NOMO-1 (cell line): ENCODE measurements around the gene METTL22.

Experiments
- DNase-seq, 2 experiments: peaks; one replicate each; lab custom pipeline; 2025; ENCODE audit not compliant: unreplicated experiment in 2 of 2; lab: John Stamatoyannopoulos, UW

METTL22 gene

DNA sequence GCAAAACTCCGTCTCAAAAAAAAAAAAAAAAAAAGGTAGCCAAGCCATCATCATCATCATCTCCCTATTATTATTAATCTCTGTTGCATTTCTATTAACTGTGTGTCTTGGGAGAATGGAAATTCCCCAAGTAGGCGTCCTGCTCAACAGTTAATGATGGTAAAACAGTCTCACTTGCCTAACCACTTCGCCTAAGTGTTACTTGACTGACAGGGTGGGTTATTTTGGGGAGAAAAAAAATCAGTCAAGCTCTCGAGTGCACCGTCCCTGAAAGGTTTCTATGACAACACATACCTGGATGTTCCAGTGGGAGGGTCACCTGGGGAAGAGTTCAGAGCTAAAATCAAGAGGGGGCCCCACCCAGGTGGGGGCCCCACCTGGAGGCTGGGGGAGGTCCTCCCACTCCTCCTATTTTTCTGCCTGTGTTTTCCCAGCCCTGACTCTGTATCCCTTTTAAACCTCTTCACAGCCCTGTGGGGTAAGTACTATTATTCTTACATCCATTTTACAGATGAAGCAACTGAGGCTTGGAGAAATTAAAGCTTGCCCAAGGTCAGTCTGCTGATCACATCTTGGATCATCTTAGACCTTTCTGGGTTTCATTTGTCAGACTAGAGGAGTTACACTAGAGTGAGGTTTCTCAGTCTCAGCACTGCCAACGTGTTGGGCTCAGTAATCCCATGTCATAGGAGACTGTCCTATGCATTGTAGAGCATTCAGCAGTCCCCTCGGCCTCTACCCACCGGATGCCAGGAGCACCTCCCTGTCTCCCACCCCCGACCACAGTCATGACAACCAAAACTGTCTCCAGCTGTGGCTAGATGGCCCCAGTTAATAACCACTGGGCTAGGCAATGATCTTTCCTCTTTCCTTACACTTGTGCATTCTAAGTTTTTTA, 41.9 kb downstream of the METTL22 start:
- DNase-seq: no peak

DNA sequence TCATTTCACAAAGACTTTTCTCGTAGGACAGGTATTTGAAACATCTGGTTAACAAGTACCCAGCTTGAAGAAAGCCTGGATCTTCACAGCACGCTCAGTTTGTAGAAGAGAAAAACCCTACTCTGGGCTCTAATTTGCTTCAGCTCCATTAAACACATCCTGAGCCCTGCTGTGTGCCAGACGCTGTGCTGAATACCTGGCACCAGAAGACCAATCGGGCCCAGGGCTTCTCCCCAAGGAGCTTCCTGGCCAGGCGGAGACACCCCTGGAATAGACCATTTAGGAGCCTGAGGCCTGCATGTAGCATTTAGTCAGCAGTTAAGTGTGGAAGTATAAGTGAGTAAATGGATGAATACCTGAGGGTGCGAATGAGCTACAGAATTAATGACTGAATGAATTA, 44.0 kb downstream of the METTL22 start:
- no peak for DNase-seq

DNA sequence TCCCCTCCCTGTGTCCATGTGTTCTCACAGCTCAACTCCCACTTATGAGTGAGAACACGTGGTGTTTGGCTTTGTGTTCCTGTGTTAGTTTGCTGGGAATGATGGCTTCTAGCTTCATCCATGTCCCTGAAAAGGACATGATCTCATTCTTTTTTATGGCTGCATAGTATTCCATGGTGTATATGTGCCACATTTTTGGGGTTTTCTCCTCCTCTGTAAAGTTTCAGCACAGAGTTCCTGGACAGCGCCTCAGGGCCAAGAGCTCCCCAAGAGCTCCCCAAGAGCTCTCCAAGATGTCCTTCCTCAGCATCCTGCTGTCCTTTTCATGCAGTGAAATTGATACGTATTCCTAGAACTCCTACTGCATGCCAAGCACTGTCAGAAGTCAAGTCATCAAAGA, 46.0 kb downstream of the METTL22 start:
- no peak for DNase-seq

DNA sequence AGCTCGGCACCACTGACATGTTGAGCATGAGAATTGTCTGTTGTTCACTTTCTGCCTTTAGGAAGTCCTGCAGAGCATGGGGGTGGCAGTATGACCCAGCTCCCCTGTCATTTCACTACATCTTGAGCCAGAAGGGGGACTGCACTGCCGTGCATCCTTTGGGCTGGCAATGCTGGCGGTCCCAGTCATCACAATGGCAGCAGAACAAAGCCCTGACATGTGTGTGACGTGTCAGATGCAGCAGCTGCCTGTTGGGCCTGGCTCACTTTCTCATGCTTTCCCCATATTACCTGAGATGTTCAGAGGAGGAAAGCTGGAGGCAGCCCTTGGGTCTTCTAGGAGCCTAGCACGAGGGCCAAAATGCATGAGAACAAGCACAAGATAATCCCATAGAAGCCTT, 46.6 kb downstream of the METTL22 start:
- no peak for DNase-seq

DNA sequence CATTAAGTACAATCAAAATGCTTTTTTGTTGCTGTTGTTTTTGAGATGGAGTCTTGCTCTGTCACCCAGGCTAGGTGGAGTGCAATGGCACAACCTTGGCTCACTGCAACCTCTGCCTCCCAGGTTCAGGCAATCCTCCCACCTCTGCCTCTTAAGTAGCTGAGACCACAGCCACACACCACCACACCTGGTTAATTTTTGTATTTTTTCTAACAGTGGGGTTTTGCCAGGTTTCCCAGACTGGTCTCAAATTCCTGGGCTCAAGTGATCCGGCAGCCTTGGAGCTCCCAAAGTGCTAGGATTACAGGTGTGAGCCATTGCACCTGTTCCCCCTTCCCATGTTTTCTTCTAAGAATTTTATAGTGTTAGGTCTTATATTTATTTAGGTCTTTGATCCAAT, 48.0 kb downstream of the METTL22 start:
- no peak for DNase-seq

DNA sequence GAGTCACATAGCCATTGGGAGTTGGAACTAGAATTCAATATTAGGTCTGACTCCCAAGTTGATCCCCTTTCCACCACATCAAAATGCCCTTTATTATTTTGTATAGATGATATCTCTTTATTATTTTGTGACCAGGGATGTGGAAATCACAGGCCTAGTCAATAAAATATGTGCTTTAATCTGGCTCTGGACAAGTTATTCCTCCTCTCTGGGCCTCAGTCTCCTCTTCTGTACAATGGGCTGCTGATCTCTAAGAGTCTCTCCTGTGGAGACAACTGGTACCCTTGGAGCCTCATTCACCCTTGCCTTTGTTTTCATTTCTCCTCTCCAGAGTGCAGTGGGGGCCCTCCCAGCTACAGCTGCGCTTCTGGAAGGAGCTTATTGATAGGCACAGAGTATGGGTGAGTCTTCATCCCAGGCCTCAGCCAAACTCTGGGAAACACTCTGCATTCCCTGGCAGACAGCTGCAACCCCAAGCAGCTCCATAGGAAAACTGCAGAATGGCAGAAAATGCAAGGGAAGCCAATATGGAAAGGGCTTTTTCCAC, 48.6 kb downstream of the METTL22 start:
- DNase-seq: no peak

DNA sequence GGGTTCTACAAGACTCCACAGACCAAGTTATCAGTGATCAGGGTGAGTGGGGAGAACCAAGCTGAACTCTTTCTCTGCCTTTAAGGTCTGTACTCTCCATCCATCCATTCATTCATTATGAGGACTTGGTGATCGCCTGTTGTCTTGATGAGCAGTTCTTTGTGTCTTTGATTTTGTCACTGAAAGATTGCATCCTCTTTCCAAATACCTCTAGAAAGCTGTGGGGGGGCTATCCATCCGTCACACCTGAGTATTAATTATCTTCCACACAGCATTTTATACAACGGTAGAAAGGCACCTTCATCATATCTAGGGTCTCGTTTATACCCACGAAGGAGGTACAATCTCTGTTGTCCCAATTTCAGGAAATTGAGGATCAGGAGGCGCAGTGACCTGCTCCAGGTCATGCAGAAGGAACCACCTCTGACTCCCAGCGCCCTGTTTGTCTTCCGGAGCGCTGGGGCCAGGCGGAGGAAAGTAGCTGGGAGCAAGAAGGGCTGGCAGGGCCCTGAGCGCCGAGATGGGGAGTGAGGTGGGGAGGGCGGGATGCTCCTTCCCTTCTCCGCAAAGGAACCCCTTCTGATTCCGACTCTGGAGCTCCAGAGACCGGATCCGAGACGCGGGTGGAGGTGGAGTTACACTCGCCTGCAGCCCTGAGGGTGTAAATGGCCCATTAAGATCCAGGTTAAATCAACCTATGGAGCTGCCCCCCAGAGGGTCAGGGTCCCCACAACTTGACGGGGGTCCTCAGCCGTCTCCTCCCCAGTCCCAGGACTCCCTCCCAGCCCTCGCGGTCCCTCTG, 52.3 kb downstream of the METTL22 start:
- DNase-seq: no peak

DNA sequence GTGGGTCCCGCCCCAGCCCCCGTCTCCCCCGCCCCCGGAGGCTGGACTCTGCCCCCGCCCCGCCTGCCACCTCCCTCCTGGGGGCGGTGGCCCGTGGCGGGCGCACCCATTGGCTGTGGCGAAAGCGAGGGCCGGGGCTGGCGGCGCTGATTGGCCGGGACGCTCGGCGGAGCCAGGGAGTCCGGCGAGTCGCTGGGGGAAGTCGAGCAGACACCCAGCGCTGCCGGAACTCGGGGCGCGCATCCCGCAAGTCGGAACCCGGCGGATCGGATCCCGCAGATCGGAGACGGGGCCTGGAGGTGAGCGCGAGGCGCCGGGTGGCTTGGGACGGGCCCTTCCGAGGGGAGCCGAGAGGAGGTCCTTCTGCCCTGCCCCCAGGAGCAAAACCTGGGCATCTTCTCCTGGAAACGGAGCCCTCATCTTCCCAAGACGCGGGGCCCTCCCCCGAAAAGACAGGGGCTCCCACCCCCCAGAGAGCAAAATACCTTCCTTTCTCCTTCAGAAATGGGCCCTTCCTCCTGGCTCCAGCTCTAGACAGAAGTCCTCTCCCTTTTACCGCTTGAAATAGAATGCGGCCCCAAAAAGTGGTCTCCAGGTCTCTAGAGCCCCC, 53.0 kb downstream of the METTL22 start, which contains the start of gene ABAT:
Gene ABAT (plus strand): TSS at position 205 of the 610 bp plus-strand sequence. CDS start 61,123 bp downstream, outside the sequence.
- DNase-seq: peak; percentile 78 to 83

DNA sequence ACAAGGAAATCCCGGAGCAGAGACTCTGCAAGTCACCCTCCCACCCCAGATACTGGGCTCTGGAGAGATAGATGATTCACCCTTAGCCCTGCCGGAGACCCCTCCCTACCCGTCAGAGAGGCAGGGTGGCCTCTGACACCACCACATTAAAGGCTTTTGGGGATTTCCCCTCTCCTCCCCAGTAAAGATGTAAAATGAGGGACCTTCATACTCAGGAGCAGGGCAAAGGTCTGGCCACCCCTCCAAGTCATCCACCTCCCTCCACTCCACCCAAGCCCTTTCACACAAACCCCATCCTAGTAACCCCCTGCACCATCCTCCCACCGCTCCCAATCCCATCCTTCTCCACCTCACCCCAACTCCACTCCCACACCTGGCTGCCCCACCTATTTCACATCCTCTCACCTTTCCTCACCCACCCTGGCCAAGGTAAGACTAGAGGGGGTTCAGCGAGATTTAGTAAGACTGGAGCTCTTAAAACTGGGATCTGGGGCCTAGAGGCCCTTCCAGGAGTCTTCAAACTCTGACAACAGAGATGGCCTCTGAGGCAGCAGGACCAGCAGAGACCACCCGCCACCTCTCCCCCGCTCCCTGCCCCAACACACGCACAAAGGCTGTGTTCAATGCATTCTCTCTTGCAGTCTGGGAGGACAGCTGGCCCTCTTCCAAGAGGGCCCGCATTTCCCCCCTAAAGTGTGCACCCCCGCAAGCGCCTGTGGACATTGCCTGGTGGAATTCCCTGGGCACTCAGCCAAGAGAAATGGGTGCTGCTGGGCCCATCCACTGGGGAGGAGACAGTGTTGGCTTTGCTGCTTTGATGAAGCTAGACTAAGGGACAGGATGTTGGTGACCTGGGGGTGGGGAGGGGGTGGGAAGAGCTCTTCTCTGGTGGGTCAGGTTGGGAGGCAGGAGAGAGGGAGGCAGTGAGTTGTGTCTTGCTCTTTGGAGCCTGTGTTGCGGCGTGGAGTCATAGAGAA, 54.0 kb downstream of the METTL22 start:
- no peak for DNase-seq

DNA sequence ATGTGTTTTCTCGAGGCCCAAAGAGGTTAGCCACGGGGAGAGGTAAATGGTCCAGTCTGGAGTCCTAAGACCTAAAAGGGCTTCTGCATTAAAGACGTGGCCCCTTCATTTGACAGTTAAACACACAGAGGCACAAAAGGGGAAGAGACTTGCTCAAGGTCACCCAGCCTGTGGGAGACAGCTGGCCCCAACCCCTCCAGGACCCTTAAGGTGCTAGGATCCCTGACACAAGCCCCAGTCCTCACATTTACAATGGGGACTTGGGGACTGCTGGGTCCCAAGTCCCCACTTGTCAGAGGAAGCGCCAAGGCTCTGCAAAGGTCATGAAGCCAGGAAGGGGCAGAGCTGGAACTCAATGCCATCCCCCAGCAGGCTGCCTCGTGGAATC, 54.7 kb downstream of the METTL22 start:
- DNase-seq: no peak

DNA sequence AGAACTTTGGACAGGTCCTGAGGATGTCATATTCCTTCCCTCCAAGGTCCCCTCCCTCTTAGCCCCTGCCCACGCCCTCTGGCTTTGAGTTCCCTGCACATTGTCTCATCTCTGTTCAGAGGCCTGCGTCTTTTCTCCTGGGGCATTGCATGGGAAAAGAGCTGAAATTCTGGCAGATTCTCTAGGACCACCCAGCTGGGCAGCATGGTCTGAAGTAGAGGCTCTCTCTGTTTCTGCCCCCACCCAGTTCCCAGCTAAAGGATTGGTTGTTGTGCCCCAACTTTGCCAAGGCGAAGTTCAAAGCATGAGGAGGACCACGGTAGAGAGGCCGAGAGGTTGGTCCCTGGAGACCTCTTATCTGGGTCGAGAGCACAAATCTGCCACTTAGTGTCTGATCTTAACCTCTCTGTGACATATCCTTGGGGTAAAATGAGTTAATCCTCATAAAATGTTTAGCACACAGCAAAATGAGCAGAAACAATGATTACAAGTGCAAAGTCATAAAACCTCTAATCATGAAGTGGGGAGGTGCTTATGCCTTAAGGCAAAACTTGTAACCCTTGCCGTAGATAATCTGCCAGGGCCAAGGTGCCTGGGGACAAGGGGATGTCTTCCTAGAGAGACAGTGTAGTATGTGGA, 55.4 kb downstream of the METTL22 start:
- no peak for DNase-seq

DNA sequence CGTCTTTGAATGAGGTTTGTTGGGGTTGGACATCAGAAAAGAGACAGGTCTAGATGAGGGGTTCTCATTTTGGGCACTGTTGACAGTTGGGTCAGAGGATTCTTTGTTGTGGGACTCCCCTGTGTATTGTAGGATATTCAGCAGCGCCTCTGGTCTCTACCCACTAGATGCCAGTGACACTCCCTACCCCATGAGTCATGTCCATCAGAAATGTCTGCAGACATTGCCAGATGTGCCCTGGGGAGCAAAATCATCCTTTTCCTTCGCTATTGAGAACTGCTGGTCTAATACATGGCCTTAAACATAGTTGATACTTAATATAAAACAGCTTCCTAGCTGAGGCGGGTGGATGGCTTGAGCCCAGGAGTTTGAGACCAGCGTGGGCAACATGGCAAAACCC, 56.0 kb downstream of the METTL22 start:
- DNase-seq: no peak

DNA sequence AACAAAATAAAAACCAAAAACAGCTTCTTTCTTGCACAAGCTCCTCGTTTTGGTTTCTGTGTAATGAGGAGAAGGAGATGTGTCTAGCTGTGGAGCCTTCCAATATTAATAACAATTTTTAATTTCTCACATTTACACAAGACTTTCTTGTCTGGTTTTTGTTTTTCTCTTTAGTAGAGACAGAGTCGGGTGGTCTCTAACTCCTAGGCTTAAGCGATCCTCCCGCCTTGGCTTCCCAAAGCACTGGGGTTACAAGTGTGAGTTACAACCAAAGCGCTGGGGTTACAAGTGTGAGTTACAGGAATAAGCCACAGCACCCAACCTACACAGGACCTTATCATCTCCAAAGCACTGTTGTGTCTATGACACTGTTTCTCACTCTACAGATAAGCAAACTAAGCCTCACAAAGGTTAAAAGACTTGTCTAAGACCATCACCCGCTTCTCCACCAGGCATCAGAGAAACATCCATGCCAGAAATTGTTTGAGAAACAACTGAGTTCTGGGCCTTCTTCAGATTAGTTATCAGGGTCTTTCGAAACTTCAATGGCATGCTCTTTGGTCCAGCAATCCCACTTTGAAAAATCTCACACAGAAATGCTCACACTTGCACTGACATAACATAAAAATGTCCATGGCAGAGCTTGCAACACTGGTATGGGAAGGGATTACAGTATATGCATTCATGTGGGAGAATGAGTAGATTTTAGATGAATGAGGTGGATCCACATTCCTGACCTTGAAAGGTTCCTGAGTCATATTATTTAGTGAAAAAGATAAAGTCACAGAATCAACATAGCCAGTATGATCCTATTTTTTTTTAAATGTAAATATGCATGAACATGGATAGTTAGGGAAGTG, 56.8 kb downstream of the METTL22 start:
- DNase-seq: no peak

DNA sequence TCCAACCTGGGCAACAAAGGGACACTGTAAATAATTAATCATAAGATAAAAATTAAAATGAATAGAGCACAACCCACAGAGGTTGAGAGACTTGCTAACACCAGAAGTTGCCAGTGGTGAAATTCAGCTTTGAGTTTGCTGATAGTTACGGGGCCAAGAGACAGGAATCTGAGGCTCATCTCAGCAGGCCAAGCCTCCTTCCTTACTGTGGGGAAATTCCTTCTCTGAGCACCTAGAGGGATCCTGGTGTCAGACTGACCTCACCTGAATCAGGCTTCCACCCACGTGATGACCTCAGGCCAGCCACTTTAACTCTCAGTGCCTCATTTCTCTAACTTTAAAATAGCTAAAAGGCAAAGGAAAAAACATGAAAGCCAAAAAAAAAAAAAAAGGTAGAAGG, 57.7 kb downstream of the METTL22 start:
- no peak for DNase-seq

DNA sequence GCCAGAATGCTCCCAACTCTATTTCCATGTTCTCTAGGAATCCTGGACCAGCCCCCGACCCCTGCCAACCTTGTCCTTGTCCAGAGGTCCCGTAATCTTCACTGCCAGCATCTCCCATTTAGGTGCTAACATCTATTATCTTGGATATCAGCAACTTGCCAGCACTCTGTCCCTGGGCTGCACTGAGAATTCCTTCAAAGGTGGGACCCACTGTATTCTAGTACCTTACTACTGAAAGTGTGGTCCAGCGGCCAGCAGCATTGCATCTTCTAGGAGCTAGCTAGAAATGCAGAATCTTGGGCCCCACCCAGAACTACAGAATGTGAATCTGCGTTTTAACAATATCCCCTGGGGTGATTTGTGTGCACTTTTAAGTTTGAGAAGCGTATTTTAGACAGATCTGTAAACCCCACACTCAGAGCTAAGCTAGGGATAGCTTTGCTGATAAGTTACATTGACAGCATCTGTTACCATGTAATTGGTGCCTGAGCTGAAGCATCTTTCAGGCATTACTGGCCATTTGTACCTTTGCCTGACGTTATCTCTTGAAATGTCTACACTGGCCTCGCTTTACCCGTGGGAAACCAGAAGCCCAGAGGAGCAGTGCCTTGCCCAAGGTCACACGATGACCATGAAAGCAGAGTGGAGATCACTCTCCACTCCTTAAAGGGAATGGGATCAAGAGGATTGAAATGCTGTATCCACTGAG, 61.2 kb downstream of the METTL22 start:
- DNase-seq: no peak

DNA sequence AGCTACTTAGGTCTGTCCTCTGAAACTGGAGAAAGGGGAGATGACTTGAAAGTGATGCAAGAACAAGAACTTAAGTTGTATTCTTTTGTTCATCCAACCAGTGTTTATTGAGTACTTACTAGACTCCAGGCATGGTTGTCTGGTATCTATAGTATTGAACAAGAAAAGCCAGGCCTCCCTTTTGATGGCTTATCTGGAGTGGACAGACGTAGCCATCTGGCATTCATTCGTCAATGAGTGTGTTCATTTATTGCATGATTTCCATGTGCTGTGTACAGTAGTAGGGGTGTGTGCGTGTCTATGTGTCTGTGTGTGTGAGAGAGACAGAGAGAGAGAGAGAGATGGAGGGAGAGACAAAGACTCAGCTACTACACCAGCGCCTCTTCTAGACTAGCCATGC, 62.1 kb downstream of the METTL22 start:
- DNase-seq: no peak

DNA sequence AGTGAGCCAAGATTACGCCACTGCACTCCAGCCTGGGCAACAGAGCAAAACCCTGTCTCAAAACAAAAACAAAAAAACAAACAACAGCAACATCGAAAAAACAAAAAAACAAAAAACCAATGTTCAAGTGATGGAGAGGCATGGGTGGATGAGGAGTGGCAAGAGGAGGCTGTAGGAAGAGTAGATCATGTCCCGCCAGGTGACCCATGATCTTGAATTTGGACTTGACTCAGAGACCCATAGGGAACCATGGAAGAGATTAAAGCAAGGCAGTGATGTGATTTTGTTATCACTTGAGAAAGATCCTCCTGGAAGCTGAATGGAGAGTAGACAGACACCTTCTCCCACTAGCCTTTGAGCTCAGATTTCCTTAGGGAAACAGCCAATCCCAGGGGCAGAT, 64.1 kb downstream of the METTL22 start:
- no peak for DNase-seq

DNA sequence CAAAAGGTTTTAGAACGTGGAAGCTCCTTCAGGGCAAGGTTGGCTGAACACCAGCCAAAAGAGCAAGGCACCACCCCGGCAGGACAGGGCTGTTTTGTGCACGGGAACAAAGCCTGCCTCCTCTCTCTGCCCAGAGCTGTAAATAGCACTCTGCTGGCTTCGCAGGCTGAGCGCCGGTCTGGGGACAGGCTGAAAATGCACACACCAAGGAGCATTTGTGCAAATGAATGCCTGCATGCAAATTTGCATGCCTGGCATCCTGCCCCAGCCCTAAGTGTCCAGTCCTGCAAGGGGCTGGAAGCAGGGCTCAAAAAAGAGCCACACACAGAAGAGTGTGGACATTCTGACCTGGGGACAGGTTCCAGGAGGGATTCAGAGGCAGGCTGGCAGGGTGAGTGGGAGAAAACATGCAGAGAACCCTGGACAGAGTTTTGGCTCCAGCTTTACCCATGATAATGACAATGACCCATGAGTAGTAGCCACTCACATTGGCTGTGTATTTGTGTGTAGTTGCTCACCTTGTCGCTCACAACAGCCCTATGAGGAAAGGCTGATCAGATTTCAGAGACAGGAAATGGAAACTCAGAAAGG, 64.6 kb downstream of the METTL22 start:
- DNase-seq: no peak
